NCI-H2029 treated with DMSO at 0.1 percent for 48 hours (cell line): ENCODE data around the gene CEP295NL.
A peak's percentile ranks its signal among the peaks of the same experiment; 100 is the strongest.
"Not testable (repeated sequence)": the region's sequence is repeated elsewhere in the genome, so short reads cannot be mapped to it uniquely, and the experiment has no call there.

ENCODE experiments used
- DNase-seq: peaks from one replicate; lab custom pipeline; 2025; lab: John Stamatoyannopoulos, UW

CEP295NL gene

DNA sequence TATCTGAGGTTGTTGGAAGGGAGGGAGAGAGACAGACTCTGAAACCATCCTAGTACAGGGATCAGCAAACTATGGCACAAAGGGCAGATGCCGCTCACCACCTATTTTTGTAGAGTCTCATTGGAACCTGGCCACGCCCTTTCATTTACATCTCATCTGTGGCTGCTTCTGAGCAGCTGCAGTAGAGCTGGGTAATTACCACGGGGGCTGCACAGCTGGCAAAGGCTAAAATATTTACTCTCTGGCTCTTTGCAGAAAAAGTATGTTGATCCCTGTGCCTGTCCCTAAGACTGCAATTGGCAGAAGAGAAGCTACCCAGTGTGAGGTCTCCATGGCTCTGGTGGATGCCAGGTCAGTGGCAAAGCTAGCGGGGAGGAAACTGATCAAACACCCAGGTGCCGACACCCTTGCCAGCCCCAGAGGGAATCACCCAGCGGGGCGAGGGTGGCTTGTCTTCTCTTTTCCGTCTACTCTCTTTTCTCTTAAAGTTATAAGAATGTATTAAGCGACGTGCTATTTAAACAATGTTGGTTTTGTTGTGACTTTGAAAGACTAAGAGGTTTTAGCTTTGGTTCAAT is 14.0 kb downstream of the CEP295NL start:
- no peak for DNase-seq

DNA sequence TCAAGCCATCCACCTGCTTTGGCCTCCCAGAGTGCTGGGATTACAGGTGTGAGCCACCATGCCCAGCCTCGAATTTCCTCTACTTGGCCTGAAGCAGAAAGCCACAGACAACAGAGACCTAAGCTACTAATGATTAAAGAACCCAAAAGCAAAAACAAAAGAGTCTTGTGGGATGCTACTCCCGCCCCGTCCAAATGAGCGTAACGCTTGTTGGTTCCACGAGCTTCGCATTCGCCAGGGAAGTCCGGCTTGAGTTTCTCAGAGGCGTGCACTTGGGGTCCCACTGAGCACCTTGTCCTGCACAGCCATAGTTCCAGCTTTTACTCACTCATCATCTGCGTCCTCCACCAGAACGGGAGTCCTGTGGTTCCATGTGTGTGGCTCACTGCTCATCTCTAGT is 16.0 kb downstream of the CEP295NL start:
- DNase-seq, result no peak

DNA sequence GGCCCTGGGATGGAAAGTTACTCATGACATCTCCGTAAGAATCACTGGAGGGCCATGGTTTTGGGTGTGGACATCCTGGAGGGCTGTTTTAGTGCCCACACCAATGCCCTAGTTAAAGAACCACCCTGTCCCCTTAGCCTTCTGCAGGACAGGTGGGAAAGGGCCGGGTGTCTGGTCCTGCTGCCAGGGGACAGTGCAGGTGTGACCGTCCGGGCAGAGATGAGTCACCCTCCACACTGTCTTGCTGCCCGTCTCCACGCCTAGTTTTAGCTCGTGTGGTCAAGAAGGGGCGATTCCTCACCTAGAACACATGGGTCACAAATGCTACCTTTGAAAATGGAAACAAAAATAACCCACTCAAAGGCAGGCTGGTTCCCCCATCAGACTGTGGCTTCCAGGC is 17.0 kb downstream of the CEP295NL start:
- DNase-seq, result no peak

GRCh38 chr17:78884876-78885667 is 17.9 kb downstream of the CEP295NL start:
- no peak for DNase-seq

- DNase-seq, result no peak
Measured at GRCh38 chr17:78884148-78884825, 18.7 kb downstream of the CEP295NL start.

DNA sequence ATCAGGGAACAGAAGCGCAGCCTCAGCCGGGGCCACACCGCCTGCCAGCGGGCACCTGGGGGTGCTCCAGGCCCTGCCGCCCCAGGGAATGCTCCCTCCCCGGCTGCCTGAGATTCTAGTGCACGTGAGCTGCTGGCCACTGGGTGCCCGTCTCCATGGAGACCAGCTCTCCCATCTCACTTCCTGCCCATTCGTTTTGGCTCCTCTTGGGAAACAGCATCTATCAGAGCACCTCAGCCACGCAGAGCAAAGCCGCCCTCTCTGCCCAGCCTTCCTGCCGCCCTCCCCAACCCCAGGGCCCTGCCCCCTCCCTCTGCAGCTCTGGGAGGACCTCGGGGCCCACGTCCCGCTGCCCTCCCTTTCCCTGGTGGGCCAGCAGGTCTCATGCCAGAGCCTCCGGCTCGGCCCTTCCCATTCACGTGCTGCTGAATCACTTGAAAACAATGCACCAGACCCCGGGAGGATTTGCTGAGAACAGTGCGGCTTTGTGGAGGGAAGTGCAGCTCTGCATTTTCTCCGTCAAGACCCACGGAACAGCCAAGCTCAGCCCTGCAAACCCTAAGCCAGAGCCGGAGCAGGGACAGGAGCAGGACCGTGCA is 19.4 kb downstream of the CEP295NL start:
- no peak for DNase-seq

GRCh38 chr17:78883089-78883532 is 19.9 kb downstream of the CEP295NL start:
- no peak for DNase-seq

DNA sequence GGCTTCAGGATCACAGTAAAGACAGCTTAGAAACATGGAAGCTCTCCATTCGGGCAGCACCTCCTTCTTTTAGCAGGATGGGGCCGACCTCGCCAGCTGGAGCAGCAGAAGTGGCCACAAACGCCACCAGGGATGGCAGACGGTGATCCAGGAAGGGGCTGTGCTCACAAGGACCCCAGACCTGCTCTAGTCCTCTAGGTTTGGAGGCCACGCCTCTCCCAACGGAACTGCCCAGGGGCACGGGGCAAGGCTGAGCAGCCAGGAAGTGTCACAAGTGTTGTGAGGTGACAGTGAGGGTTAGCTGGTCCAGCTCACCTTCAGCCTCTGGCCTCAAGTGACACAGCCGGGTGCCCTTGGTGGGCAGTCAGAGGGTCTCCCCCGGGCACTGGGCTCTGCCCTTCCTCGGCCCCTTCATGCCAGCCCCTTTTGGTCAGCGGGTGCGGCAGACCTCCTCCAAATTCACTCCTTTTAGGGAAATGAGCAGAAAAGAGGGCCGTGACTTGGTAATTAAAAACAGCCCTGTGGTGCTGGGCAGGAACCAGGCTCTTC is 20.4 kb downstream of the CEP295NL start:
- DNase-seq, result no peak

DNA sequence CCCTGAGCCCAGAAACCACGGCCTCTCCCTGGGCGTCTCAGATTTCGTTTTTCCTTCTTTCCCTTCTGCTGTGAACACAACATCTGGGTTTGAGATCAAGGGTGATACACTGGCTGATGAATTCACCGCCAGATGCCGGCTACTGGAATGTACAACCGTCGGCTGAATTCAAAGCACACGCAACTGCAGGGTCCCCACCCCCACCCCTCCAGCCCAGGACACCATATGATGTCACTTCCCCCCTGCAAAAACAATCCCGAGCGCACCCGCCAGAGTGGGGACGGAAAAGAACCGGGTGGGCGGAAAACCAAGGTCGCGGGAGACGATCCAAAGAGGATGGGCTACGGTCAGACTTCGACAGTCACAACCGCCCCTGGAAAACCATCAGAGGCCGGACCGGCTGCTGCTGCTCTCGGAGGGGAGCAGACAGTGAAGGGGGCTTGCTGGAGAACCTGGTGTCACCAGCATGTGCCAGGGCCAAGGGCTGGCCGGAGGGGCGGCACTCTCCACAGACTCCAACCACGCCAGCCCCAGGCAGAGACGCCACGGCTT is 23.3 kb downstream of the CEP295NL start:
- no peak for DNase-seq

DNA sequence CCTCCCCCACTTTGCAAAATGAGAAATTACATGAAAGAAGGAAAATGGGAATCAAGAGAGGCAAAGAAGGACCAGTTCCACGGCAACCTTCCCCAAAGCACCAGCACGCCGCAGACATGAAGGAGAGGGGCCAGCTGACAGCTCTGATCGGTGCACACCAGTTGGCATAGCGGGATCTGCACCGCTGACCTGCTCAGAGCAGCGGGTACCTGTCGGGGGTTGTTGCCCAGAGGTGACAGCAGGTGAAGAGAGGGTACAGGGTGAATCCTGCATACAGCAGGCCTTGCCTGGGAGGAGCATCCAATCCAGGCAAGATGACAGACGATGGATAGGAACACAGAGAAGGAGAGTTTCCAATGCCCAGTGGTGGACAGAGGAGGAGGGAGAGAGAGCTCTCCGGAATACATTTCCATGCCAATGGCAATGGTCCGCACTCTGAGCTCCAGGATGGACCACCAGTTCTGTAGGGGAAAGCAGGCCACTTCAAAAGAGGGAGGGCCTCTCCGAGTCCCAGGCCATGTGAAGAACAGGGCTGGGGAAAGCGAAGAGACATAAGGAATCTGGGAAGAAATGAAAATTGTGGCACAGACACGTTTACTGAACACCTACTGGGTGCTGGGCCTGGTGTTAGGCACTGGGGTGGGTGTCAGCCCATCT is 24.0 kb downstream of the CEP295NL start:
- DNase-seq, result no peak

DNA sequence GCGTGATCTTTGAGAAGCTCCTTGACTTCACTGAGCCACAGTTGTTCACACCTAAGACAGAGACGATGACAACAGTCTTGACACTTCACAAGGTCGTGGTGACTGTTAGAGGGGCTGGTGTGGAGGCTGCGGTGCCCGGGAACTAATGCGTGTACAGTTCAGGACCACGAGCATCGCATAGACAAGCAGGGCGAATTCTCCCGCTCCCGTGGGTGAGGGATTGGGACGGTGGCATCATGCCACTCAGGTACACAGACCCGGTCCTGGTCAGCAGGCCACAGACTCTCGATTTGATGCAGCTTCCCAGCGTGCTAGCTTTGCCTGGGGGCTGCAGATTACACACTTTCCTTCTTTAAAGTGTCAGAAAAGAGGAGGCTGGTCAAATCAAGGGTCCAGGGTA is 24.7 kb downstream of the CEP295NL start:
- no peak for DNase-seq

DNA sequence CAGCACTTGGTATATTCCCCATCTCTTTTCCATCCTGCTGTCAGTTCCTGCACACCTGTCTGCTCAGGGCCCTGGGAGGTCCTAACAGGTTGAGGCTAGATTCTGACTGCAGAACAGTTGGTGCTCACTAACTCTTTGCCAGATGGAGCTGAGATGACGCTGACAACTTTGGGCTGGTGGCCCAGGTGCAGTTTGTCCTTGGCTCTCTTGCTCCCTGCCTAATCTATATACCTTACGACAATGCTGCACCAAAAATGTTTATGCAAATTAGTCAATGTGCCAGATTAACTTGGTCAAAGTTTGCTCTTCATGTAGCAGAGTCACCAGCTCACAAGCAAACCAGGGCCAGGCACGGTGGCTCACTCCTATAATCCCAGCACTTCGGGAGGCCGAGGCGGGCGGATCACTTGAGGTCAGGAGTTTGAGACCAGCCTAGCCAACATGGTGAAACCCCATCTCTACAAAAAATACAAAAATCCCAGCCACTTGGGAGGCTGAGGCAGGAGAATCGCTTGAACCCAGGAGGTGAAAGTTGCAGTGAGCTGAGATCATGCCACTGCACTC is 26.0 kb downstream of the CEP295NL start:
- DNase-seq, result not testable (repeated sequence)

DNA sequence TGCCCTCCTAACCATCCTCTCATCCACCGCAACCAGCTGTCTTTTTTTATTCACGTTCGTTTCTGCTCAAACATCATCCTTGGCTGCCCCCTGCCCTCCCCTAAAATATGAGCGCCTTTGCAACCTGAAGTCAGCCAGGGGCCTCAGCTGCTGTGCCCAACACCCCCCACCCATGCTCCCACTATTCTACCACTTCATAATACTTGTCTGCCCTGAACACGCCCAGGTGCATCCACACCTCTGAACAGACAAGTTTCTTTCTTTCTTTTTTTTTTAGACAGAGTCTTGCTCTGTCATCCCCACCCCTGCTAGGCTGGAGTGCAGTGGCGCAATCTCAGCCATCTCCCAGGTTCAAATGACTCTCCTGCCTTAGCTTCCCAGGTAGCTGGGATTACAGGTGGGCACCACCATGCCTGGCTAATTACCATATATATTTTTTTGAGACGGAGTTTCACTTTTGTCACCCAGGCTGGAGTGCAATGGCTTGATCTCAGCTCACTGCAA is 26.9 kb downstream of the CEP295NL start:
- no peak for DNase-seq

DNA sequence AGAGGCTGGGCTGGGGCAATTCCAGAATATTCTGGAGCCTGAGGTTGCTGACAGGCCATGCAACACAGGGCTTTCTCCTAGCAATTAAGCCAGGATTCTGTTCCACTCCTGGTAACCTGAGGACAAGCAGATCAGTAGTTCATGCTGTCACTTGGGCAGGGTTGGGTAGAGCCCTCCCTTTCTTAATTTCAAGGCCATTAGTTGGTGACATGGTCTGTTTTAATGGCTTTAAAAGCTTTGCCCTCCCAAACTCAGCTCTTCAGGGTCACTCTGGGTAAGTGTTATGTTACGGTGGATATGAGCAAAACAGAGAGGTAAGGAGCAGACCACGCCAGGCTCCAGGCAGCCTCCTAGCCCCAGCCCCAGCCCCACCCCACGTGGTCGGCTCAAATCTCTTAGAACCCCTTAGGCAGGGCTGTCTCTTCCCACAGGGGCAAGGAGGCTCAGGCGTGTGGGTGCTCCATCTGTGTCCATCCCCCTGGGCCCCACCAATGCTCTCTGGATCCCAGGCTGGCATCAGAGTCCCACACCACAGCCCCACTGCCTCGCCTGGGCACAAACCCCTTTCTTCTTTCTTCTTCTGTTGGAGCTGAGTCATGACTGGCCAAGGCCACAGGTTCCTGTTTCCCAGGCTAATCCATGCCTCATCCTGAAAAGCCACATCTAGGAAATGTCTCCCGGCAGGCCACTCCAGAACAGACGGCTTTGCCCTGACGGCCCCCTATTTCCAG is 27.5 kb downstream of the CEP295NL start:
- DNase-seq, result no peak

DNA sequence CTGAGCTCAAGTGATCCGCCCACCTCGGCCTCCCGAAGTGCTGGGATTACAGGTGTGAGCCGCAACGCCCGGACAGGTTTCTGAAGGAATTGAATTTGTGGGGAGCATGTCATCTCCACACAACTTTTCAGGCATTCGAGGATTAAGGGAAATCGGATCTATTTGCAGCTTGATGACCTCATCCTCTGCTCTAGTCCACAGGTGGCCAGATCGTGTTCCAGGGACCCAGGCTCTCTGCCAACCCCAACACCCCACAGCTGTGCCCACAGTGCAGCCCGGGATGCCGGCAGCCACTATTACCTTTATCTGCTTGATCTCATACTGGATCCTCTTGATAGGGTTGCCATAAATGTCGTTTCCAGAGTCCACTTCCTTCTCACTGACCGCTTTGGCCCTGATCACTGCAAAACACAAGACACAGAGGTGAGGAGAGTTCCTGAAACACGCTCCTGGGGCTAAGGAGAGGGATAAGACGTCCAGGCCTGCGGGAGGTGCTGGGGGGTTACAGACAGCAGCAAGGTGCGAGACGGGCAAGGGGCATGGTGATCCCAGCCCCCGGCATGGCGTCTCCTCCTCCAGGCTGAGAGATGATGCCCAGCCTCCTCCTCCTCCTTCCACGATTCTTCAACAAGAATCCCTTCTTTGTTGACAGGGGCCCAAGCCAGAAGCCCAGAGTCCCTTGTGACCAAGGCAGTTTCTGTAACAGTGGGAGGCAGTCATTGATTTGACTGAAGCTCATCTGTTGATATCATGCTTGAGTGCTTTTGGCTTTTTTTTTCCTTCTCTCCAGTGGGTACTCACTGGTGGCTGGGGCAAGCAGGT is 29.3 kb downstream of the CEP295NL start:
- DNase-seq, result peak; percentile 59

GRCh38 chr17:78872486-78872885 is 30.5 kb downstream of the CEP295NL start:
- no peak for DNase-seq

- DNase-seq, result no peak
Measured at GRCh38 chr17:78870621-78871020, 32.4 kb downstream of the CEP295NL start.

DNA sequence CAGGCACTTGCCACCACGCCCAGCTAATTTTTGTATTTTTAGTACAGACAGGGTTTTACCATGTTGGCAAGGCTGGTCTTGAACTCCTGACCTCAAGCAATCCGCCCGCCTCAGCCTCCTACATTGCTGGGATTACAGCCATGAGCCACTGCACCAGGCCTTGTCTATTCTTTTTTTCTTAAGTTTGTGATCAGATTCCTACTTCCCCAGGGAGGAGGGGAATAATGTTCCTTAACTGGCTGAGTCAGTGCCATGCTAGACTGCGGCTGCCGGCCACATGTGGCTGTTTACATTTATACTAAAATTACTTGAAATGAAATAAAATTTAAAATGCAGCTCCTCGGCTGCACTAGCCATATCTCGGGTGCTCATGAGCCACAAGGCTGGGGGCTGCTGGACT is 34.6 kb downstream of the CEP295NL start:
- no peak for DNase-seq

DNA sequence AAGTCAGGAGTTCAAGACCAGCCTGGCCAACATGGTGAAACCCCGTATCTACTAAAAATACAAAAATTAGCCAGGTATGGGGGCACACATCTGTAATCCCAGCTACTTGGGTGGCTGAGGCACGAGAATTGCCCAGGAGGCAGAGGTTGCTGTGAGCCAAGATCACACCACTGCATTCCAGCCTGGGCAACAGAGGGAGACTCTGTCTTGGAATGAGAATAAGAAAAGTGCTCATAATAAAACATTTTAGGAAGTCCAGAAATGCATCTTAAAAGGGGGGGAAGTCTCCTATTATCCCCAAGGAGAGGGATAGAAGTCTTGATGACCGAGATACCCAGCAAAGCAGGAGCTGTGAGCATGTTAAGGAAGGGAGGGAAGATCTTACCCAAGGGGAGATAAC is 36.0 kb downstream of the CEP295NL start:
- DNase-seq, result not testable (repeated sequence)
